Measurements from ENCODE around the gene CST3.

Gene CST3

GRCh38 chr20:23602241-23602640 is 35.5 kb downstream of the CST3 start:
- DNase-seq (ENCODE audit: low spot score): no peak

GRCh38 chr20:23601715-23602114 is 36.0 kb downstream of the CST3 start:
- DNase-seq (ENCODE audit: low spot score): no peak

- no peak for DNase-seq (ENCODE audit: low spot score)
These were observed 39.3 kb downstream of the CST3 start for GRCh38 chr20:23598481-23598880.

- no peak for DNase-seq (ENCODE audit: low spot score)
These were observed 41.0 kb downstream of the CST3 start for GRCh38 chr20:23596579-23597250.

GRCh38 chr20:23595941-23596340 is 41.8 kb downstream of the CST3 start:
- no peak for DNase-seq (ENCODE audit: low spot score)

GRCh38 chr20:23588434-23589403 is 49.0 kb downstream of the CST3 start:
- DNase-seq (ENCODE audit: low spot score): no peak

- no peak for DNase-seq (ENCODE audit: low spot score)
These were observed 50.1 kb downstream of the CST3 start for GRCh38 chr20:23587631-23588030.

GRCh38 chr20:23586735-23587525 is 50.8 kb downstream of the CST3 start:
- DNase-seq (ENCODE audit: low spot score): no peak

- no peak for DNase-seq (ENCODE audit: low spot score)
These were observed 51.7 kb downstream of the CST3 start for GRCh38 chr20:23585808-23586734.

GRCh38 chr20:23585449-23585807 is 52.3 kb downstream of the CST3 start:
- no peak for DNase-seq (ENCODE audit: low spot score)

- DNase-seq (ENCODE audit: low spot score): no peak
These were observed 53.1 kb downstream of the CST3 start for GRCh38 chr20:23584434-23585199.

Data from kidney capillary endothelial cell (primary cell).